ENCODE measurements around the gene NDE1. TPM values are rescaled to one million over a fixed set of nuclear protein-coding genes. Genes with fewer than 3 reads are reported as not detected.

The NDE1 gene
- total and polyA plus RNA-seq, 2 of the 4 experiments (the other 2 are of a cell fraction), result 22.7 to 29.2 TPM

- Histone ChIP-seq H2BK5ac (ENCODE audit: low read depth, low read length, poor library complexity, severe bottlenecking) (no peak overlapping the region), H3K36me3 (ENCODE audit: control insufficient read depth, insufficient read depth, low read length) (no peaks in the 10 kb centered on the region), H3K4ac (ENCODE audit: low read depth, low read length) (no peak overlapping the region), H2AFZ (replicated peaks; ENCODE audit: low read length, poor library complexity) (no peak overlapping the region), H3K9me1 (ENCODE audit: insufficient read depth, low read length) (0 out of 2 replicates have a peak, but pooled peaks cover 5% of the 10 kb centered on the region), H2BK120ac (ENCODE audit: low read depth, low read length) (no peak overlapping the region), H4K8ac (ENCODE audit: low read depth in 2 of 2, low read length in 2 of 2) (no peak overlapping the region), H4K91ac (ENCODE audit: insufficient read depth, low read depth, low read length) (no peak overlapping the region), H3K9me3 (ENCODE audit: control insufficient read depth, insufficient read depth, low read length) (no peaks in the 10 kb centered on the region), H4K5ac (ENCODE audit: low read depth, low read length) (no peak overlapping the region), H2BK15ac (ENCODE audit: low read depth, low read length) (no peak overlapping the region), H2BK20ac (ENCODE audit: low read depth, low read length) (no peak overlapping the region), H2AK5ac (ENCODE audit: low read depth, low read length) (no peak overlapping the region), H3K14ac (replicated peaks; ENCODE audit: low read depth, low read length) (no peak overlapping the region), H3K27me3 (ENCODE audit: control insufficient read depth, insufficient read depth, low read length) (peaks cover 4% of the 10 kb centered on the region; the same call in 1 of the 2 replicates), H3K18ac (ENCODE audit: low read depth, low read length) (no peak overlapping the region), H3K9ac (ENCODE audit: low read depth, low read length) (no peak overlapping the region), H3K56ac (ENCODE audit: extremely low read depth, insufficient read depth, low read length) (no peak overlapping the region), H3K4me1 (ENCODE audit: control insufficient read depth, insufficient read depth, low read length) (peaks cover 2% of the 10 kb centered on the region; the same call in 1 of the 2 replicates), H3K27ac (ENCODE audit: insufficient read depth, low read length) (no peak overlapping the region), H3K4me3 (ENCODE audit: insufficient read depth, low read depth, low read length) (no peak overlapping the region), H3K79me1 (ENCODE audit: low read depth in 1 of 2, low read length in 2 of 2) (no peaks in the 10 kb centered on the region), H3K4me2 (ENCODE audit: low read depth, low read length) (no peak overlapping the region), H4K20me1 (ENCODE audit: insufficient read depth, low read length) (no peaks in the 10 kb centered on the region), H2AK9ac (replicated peaks; ENCODE audit: low read depth, low read length, poor library complexity) (no peak overlapping the region), H3K23ac (ENCODE audit: low read depth, low read length) (no peak overlapping the region)
- WGBS, 2 experiments (ENCODE audit: extremely low coverage in 2 of 2, insufficient read length in 1 of 2), result 95% methylated on average over 3 of the region's 11 CpGs; no CpG with 5 or more reads in 1 of the 2 experiments
- no peak for DNase-seq
- dilution Hi-C loops (cut with HindIII; ENCODE audit: low sequenced_read_pairs, unreplicated experiment), result no loop called here
- in situ Hi-C loops (cut with MboI; ENCODE audit: low sequenced_read_pairs), result no loop called here
- ATAC-seq (ENCODE audit: low read depth), result no peak
- ChIA-PET POLR2A (ENCODE audit: unreplicated experiment) (no interaction called here), CTCF (no interaction called here)
- no TSS peak for BruUV-seq (replicated peaks)
- TF ChIP-seq POLR2A (IDR thresholded peaks at IDR 0.05; ENCODE audit: low read depth, low read length) (no peak), NFE2L2 (IDR thresholded peaks at IDR 0.05; ENCODE audit: low read depth, low read length) (no peak)
- intact Hi-C loops (cut with micrococcal nuclease), result loop anchor here (5.0 to 10.0 kb wide), 2 partner anchors 172 to 420 kb away; partner anchors contain the start of gene ABCC1
Measured at GRCh38 chr16:15772579-15773293, 122.7 kb downstream of the NDE1 start.

Measured in IMR-90 (cell line).